DND-41 (cell line): ENCODE data around the gene CYP2F1.

Experiments used
- CTCF ChIP-seq: IDR thresholded peaks from 2 replicates; pipeline ENCODE4 v1.5.1; 2012; ENCODE audit warnings: borderline replicate concordance, low read length, moderate library complexity, mild to moderate bottlenecking; ENCODE audit not compliant: poor library complexity, severe bottlenecking; ENCODE audit errors: extremely low read depth
- EZH2 ChIP-seq: IDR thresholded peaks from 3 replicates; pipeline ENCODE4 v1.6.1; 2012; ENCODE audit warnings: borderline replicate concordance, low read depth, mild to moderate bottlenecking, moderate library complexity, low read length, inconsistent platforms; ENCODE audit not compliant: severe bottlenecking

- TF ChIP-seq CTCF (no peak), EZH2 (no peak)
Observed at GRCh38 chr19:41089959-41090358, 24.3 kb upstream of the CYP2F1 start.
